T1000 (cell line): ENCODE results near the gene ULK4.
"Not testable (repeated sequence)": the region's sequence is repeated elsewhere in the genome, so short reads cannot be mapped to it uniquely, and the experiment has no call there.

ENCODE experiments used
- DNase-seq: peaks from one replicate; lab custom pipeline; 2025; ENCODE audit warnings: mixed read lengths; lab: John Stamatoyannopoulos, UW

The ULK4 gene

DNA sequence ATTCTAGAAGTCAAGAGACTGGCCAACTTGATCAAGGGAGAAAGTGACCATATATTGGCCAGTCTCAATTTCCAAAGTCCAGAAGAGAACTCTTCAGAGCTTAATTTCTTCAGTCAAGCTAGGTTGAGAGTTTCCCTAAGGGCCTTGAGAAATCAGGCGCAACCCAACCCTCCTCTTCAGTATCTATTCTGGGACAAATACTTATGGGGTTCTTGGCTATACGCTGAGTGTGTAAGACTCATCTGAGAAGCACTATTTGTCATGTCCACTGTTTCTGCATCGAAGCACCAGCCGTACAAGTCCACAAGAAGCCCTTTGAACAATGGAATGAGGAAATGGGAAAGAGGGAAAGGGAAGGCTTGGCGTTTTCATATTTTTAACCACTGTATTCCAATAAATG lies 383.1 kb downstream of the ULK4 start:
- no peak for DNase-seq

DNA sequence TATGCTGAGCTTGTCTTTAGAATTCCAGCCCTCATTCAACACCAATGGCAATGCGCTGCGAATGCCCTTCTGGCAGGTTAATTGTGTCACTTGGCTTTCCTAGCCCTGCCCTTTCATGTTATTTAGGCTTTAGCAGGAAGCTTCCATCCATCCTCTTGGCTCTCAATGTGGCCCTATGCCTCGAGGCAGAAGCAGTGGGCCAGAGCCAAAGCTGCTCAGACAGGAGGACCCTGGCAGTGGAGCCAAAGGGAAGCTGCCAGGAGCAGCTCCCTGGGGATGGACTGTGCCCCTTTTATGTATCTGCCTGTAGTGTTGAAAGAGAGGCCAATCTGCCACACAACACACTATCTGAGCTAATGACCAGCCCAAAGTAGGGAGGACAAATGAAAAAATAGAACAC lies 386.2 kb downstream of the ULK4 start:
- no peak for DNase-seq

DNA sequence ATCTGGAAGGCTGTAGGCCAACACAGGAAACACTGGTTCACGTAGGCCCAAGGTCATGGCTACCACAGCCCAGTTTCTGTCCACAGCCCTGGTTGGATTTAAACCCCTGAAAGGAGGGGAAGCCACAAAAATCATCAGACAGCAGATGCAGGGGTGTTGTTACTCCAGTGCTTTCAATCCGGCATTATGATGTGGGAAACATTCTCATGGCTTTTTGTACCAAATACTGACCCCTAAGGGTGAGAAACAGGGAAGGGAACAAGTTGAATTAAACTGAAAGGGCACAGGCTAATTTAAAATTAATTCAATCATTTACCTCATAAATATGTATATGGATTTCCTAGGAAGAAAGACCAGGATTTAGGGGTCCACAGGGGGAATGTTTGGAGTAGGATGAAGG lies 387.0 kb downstream of the ULK4 start:
- DNase-seq: no peak

DNA sequence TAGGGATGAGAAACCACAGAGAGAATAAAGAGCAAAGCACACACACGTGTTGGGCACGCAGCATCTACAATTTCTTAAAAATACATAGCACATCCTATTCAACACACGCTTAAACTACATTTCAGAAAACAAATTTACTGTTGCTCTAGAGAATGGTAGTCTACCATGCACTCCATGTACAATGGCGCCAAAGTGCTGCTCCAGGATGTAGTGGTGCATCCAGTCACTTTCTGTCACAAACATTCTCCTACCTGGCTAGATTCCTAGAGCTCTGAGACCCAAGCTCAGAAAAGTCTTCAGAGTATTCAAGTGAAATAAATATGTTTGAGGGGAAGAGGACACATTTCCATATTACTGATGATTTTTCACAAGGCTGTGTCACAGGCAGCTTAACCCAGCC lies 388.3 kb downstream of the ULK4 start:
- DNase-seq: no peak

DNA sequence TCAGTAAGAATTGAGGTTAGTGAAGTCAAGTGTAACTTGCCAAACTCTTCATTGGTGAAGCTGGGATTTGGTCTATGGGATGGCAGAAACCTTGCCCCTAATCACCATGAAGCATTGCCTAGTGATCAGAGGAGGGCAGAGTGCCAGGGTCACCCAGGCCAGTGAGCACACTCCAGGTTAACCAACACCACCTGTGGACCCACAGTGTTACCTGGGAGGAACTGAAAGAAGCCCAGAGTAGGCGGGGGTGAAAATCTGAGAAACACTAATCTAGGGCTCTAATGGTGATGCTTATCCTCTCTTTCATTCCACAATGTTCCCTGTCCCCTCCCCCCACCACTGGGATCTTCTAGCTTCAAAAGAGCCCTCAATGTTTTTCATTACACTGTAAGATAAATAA lies 389.8 kb downstream of the ULK4 start:
- no peak for DNase-seq

DNA sequence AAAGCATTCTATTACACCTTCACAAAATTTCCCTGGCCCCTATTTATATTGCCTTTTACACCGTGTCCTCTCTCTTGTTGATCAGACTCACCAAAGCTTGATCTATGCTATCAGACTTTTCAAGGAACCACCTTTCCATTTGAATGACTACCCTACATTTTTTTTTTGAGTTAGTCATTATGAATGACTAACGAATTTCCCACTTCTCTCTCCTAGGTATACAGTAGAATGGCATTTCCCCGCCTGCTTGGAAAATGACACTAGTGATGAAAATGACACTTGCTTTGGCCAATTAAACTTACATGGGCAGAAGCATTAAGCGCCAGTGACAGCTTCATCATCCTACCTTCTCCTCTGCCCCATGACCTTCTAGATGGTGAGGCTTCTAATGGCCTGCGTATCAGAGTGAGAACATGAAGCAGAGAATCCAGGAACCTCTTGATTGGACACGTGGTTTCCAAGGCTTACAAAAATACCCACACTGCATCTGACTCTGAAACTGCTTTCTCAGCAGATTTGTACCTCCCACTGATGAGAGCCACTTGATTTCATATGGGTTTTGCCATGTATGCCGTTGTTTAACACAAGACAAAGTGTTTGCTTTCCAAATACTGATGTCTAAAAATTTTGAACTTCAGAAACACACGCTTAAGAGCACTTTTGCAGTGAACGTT lies 392.1 kb downstream of the ULK4 start:
- no peak for DNase-seq

DNA sequence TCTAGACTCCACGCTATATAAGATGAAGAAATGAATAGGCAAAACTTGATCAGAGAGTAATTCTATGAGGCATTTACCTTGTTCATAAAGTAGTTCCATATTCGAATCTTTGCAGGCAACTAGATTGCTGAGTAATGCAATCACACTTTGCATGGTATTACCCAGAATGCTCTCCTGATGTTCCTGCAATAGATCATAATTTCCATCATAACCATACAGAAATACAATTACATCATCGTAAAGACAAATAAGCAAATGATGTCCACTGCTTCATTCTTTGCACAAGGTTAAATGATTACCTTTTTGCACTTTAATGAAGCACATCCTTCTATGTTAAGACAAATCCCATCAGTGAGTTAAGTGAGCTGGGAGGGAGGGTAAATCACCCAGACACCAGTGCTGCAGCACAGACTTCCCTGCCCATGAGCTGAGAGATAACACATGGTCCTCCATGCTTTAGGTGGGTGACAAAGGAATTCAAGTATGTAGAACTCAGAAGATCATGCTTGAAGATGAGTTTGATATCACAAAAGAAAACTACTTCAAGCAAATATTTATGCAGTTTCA lies 395.9 kb downstream of the ULK4 start:
- no peak for DNase-seq

DNA sequence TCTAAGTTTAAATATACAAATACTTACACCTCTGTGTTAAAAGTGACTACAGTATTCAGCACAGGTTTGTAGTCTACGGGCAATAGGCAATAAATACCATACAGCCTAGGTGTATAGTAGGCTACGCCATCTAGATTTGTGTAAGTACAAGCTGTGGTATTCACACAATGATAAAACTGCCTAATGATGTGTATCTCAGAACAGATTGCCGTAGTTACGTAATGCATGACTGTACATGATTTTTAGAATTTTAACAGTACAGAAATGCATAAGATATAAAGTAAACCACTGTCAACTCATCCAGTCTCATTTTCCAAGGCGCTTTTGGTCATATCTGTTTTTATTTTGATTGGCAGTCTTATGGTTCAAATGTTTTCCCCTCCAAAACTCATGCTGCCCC lies 396.9 kb downstream of the ULK4 start:
- no peak for DNase-seq

DNA sequence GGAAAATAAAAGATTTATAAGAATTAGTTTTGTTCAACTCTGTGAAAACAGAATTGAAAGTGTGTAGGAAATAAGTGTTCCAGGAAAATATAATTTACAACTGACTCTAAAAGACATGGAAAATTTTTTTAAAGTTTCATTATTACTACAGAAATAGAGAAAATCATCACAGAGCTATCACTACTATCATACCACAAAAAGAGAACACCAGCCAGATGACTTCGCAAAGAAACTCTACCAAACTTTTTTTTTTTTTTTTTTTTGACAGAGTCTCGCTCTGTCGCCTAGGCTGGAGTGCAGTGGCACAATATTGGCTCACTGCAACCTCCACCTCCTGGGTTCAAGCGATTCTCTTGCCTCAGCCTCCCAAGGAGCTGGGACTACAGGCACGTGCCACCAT lies 405.7 kb downstream of the ULK4 start:
- DNase-seq: not testable (repeated sequence)

DNA sequence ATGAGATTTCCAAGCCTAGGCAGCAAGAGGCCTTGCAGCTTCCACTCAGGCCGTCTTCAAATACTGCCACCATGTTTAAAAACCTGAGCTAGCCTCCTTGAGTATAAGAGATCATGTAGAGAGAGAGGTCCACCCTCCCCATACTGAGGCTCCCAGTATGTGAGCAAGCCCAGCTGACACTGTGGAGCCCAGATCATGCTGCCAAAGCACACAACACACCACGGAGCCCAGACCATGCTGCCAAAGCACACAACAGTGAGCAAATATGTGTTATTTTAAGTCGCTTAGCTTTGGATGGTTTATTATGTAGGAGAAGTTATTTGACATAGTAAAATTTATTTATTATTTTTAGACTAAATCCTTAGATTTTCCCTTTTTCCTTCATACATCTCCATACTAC lies 428.9 kb downstream of the ULK4 start:
- no peak for DNase-seq

DNA sequence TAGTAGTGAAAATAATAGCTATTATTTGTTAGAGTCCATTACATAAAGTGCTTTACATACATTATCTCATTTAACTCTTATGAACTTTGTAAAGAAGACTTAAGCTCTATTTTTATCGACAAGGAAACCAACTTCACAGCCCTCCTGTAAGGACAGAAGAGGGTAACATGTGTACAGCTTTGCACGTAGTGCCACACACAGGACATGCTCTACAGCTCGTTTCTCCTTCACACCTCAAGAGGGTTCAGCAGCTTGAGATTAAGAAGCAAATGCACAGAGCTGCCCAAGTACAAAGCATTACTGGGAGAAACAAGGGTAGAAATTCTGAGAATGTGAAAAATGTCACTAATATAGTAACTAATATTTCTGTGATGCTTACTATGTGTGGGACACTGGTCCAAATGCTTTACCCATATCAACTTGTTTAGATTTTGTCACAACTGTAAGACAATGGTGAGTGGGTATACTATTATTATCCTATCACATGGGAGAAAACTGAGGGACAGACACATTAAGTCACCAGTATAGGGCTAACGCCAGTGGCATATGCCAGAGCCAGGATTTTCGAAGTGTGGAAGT lies 434.8 kb downstream of the ULK4 start:
- DNase-seq: no peak

DNA sequence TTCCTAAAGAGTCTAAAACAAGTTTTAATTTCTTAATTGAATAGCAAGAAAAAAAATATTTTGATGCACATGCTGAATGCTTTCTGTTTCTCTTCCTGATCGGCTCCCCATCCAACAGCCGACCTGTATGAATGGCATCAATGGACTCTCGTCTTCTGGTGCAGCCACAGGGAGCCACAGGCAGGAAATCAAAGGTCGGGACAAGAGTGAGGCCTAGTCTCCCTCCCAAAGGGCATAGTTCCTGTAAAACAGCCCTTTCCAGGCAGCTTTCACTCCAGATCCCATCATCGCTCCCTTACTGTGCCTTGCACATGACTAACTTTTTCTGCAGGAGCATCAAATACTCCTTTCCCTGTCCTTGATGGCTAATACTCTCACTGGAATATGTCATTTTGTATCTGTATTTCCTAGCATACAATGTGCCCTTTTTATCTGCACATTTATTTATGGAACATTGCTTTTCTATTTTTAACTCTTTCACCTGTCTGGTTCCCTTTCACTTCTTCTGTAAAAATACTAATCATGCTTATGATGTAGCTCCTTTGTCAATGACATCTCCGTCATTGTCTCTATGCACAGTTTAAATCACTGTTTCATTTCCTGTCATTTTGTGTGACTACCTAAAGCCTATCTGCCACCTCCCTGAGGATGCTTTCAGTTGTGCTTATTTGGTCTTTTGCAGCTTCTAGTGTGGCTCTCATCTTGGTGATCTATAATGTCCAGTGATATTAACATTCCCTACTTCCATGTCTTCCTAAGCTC lies 436.4 kb downstream of the ULK4 start:
- DNase-seq: no peak

DNA sequence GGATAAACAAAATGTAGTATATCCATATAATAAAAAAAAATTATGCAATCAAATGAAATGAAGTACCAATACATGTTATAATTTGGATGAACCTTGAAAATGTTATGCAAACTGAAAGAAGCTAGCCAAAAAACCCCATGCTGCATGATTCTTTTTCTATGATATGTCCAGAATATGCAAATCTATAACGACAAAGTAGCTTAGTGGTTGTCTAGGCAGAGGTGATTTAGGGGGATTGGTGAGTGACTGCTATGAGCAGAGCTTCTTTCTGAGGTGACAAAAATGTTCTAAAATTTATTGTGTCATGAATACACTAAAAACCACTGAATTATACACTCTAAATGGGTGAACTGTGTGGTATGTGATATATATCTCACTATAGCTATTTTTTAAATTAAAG lies 438.0 kb downstream of the ULK4 start:
- no peak for DNase-seq

DNA sequence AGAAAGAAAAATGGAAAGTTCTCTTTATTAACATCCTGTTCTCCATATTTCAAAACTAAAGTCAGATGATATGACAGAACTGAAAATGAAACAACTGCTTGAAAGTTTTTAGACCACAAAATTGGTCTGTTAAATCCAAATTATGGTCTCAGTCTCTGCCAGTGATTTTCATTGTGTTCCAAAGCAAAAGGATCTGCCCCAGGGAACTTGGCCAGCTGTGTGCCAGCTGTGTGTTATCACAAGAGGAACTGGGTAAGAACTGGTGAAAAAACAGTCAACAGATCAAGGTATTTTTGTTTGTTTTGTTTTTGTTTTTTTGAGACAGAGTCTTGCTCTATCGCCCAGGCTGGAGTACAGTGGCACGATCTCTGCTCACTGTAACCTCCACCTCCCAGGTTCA lies 439.3 kb downstream of the ULK4 start:
- no peak for DNase-seq

DNA sequence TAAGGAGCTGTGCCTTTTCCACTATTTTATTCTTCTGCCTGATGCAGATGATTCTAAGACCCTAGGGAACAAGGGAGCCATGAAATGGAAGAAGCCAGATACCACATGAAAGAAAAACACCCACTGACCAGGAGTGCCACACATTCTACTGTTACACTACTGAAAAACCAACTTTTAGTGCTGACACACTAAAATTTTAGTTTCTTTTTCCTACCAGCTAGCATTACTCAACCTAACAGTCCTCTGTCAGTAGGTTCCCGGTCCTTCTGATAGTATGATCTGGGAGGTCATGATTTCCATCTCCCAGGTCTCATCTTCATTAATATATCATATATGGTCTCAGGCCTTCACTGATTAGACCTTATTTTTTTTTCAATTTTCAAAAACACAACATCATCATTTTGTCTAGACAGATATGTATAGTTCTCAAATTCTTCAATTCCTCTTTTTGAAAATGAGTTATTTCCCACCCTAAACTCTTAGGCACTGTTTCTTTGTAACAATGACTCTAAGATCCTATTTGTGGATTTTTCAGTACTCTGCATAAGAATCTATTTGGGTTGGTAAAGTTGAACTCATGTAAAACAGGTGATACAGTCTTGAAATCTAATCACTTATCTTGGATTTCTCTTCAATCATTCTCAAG lies 440.8 kb downstream of the ULK4 start:
- no peak for DNase-seq

DNA sequence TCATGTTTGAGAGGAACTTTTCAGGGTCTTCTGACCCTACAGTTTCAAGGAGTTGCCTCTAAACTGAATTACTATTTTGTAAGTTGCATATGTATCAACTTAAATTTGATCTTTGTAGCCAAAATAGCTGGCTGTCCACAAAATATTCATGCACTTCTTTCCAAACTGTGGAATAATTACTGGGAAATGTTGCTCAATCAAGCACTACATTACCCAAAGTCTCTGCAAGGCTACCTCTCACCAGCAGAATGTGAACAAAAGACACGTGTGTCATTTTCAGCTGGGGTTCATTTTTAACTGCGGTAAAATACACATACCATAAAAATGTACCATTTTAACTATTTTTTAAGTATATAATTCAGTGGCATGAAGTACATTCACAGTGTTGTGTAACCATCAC lies 442.2 kb downstream of the ULK4 start:
- no peak for DNase-seq

DNA sequence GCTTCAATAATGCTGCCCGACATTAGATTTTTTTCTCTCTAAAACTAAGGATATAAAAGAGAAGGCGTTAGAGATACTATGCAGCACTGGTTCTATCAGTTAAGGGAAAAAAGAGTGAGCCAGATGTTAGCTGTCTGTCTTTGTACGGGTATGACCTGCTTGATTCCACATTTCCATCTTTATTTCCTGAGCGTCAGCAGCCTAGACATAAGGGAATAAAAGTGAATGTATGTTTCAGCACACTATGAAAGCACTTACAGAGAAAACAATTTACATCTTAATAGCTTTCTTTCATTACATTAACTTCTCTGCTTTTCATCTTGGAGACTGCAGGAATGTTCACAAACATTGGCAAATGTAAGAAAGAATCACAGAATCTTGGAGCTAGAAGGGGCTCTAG lies 443.3 kb downstream of the ULK4 start:
- DNase-seq: no peak

DNA sequence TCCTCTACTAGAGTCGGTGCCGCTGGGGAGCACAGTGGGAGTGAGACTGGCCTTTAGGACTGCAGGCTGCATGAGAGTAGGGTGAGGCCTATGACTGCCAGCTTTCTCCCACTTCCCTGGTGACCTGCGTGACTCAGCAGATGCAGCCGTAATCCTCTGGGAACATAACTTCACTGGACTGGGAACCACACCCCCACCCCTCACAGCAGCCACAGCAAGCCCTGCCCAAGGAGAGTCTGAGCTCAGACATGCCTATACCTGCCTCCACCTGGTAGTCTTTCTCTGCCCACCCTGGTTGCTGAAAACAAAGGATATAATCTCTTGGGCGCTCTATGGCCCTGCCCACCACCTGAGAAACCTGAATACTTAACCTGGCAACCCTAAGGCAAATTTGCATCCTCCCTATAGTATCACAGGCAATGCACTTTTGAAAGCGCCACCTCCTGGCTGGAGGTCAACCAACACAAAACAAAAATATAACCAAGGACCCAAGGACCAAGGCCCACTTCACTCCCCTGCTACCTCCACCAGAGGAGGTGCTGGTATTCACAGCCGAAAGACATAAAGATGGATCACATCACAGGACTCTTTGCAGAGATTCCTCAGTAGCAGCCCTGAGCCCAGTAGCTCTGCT lies 453.7 kb downstream of the ULK4 start:
- no peak for DNase-seq

DNA sequence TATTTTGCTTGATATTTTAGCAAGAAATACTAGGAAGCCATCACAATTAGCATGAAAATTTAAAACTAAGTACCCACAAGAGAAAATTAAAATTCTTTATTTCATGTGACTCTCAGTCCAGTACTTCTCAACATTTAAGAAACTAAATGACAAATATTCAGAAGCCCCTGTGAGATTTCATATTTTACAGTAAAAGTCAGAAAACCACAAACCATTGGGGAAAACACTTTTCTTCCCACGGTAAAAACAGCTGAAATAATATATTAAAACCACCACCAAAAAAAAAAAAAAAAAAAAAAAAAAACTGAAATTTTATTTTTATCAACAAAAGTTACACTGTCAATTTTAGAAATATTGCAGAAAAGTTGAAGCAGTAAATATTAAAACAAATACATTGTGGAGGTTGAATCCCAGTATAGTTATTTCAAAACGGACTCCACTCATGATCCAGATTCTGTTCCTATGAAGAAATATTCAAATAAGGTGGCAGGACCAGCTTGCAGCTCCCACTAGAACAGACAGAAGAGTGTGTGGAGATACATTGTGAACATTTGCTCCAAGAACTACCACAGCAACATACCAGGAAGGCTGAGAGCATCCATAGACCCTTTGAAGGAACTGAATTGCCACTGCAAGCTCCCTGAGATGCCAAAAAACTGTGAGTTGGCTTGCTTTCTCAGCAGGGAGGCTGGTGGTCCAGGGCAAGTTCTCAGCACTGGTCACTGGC lies 454.4 kb downstream of the ULK4 start:
- no peak for DNase-seq

DNA sequence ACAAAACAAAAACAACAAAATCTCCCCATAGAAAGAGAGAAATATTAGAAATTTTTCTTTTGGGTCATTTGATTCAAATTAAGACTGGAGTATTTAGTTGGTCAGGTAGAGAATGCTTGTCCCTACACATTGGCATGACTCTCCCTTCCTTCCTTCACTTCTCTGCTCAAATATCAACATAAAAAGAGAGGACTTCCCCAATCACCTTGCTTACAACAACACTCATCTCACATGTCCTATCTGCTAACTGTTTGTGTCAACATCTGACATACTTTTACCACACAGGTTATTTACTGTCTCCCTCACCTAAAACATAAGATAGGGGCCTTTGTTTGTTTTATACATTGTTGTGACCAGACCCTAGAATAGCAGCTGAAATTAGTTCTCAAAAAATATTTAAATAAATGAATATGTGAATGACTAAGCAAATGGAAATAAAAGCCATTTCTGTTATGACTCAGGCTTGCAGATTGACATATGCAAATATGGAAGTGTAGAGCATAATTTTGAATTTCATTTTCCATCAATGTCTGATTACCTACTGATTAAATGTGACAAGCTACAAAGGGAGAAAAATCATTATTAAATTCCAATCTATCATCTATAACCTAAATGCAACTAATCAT lies 457.8 kb downstream of the ULK4 start:
- DNase-seq: no peak

DNA sequence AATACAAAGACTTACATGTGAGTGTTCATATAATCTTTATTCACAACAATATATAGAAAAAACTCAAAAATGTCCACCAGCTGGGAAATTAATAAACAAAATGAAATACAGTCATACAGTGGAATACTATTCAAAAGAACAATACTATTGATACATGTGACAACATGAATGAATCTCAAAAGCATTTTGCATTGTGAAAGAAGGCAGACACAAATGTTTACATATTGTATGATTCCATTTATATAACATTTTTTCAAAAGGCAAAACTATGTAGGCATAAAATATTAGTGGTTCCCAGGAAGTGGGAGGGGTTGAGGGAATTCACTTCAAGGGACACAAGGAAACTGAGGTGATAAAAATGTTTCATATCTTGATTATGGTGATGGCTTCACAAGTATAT lies 459.4 kb downstream of the ULK4 start:
- no peak for DNase-seq
